ENCODE measurements around the gene NPHP1.
"Not testable (repeated sequence)": the region's sequence is repeated elsewhere in the genome, so short reads cannot be mapped to it uniquely, and the experiment has no call there.

Gene NPHP1

DNA sequence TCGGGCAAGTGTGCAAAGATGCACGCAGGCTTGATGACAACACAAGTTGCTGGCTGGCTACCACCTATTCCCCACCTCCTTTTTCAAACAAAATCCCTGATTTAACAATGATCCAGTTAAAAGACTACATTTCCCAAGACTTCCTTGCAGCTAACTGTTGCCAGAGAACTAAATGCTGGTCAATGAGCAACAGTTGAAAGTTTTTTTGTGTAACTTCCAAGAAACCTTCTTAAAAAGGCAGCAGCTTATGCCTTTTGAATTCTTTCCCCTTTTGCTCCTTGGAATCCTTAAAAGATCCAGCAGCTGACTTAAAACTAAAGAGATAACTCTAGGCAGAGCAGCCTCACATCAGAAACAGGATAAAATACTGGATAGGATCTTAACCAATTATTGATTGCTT is 38.5 kb downstream of the NPHP1 start:
- no peak overlapping the region for H2AFZ ChIP-seq (ENCODE audit: low read depth, low read length, severe bottlenecking)
- no peak overlapping the region for H3K27ac ChIP-seq (ENCODE audit: low read depth, low read length)
- TF ChIP-seq, protein P1, sequence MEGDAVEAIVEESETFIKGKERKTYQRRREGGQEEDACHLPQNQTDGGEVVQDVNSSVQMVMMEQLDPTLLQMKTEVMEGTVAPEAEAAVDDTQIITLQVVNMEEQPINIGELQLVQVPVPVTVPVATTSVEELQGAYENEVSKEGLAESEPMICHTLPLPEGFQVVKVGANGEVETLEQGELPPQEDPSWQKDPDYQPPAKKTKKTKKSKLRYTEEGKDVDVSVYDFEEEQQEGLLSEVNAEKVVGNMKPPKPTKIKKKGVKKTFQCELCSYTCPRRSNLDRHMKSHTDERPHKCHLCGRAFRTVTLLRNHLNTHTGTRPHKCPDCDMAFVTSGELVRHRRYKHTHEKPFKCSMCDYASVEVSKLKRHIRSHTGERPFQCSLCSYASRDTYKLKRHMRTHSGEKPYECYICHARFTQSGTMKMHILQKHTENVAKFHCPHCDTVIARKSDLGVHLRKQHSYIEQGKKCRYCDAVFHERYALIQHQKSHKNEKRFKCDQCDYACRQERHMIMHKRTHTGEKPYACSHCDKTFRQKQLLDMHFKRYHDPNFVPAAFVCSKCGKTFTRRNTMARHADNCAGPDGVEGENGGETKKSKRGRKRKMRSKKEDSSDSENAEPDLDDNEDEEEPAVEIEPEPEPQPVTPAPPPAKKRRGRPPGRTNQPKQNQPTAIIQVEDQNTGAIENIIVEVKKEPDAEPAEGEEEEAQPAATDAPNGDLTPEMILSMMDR (IDR thresholded peaks at IDR 0.05; ENCODE audit: insufficient read depth, low read length, poor library complexity, severe bottlenecking), result no peak
- no peak for TF ChIP-seq EZH2phosphoT487 (conservative IDR thresholded peaks at IDR 0.05; ENCODE audit: low read length)
- H3K9me2 ChIP-seq (replicated peaks; ENCODE audit: insufficient read depth, low read length), result no peaks in the 10 kb centered on the region
- H3K9me3 ChIP-seq (ENCODE audit: insufficient read depth, low read length), result no peaks in the 10 kb centered on the region
- H3K9ac ChIP-seq (ENCODE audit: low read length), result no peak overlapping the region
- no peak overlapping the region for H3K4me3 ChIP-seq (ENCODE audit: insufficient read depth, low read length, poor library complexity, severe bottlenecking)
- H3K79me2 ChIP-seq (ENCODE audit: insufficient read depth, low read length), result no peaks in the 10 kb centered on the region
- H3F3A ChIP-seq (ENCODE audit: insufficient read depth), result no peaks in the 10 kb centered on the region
- no peaks in the 10 kb centered on the region for H3K27me3 ChIP-seq (ENCODE audit: low read length)
- H4K20me1 ChIP-seq (ENCODE audit: low read depth, low read length), result no peaks in the 10 kb centered on the region
- no peak overlapping the region for H3K4me2 ChIP-seq (ENCODE audit: low read depth, low read length, poor library complexity, severe bottlenecking)
- H3K36me3 ChIP-seq (ENCODE audit: low read length), result no peaks in the 10 kb centered on the region

- Histone ChIP-seq H3K9me3 (ENCODE audit: insufficient read depth, low read length) (no peaks in the 10 kb centered on the region; the same call in 1 of the 2 replicates), H3K9me2 (replicated peaks; ENCODE audit: insufficient read depth, low read length) (no peaks in the 10 kb centered on the region), H3F3A (ENCODE audit: insufficient read depth) (no peaks in the 10 kb centered on the region), H4K20me1 (ENCODE audit: low read depth, low read length) (0 out of 2 replicates have a peak, but pooled peaks cover 4% of the 10 kb centered on the region), H3K27me3 (ENCODE audit: low read length) (no peaks in the 10 kb centered on the region), H3K36me3 (ENCODE audit: low read length) (no peaks in the 10 kb centered on the region), H3K9ac (ENCODE audit: low read length) (no peak overlapping the region), H2AFZ (ENCODE audit: low read depth, low read length, severe bottlenecking) (no peak overlapping the region), H3K27ac (ENCODE audit: low read depth, low read length) (no peak overlapping the region), H3K4me2 (ENCODE audit: low read depth, low read length, poor library complexity, severe bottlenecking) (no peak overlapping the region), H3K79me2 (ENCODE audit: insufficient read depth, low read length) (no peaks in the 10 kb centered on the region), H3K4me3 (ENCODE audit: insufficient read depth, low read length, poor library complexity, severe bottlenecking) (no peak overlapping the region)
- TF ChIP-seq, protein P1 (IDR thresholded peaks at IDR 0.05; ENCODE audit: insufficient read depth, low read length, poor library complexity, severe bottlenecking), result peak; percentile 52
- no peak for TF ChIP-seq EZH2phosphoT487 (conservative IDR thresholded peaks at IDR 0.05; ENCODE audit: low read length)
These were observed 47.5 kb downstream of the NPHP1 start for GRCh38 chr2:110157153-110157793.

GRCh38 chr2:110154828-110155227 is 50.0 kb downstream of the NPHP1 start:
- H3K4me2 ChIP-seq (ENCODE audit: low read depth, low read length, poor library complexity, severe bottlenecking); H3K9me3 ChIP-seq (ENCODE audit: insufficient read depth, low read length); H3K27ac ChIP-seq (ENCODE audit: low read depth, low read length); H3K9ac ChIP-seq (ENCODE audit: low read length); H3K27me3 ChIP-seq (ENCODE audit: low read length); H3K4me3 ChIP-seq (ENCODE audit: insufficient read depth, low read length, poor library complexity, severe bottlenecking); H2AFZ ChIP-seq (ENCODE audit: low read depth, low read length, severe bottlenecking); H3K9me2 ChIP-seq (replicated peaks; ENCODE audit: insufficient read depth, low read length); H4K20me1 ChIP-seq (ENCODE audit: low read depth, low read length); H3F3A ChIP-seq (ENCODE audit: insufficient read depth); H3K36me3 ChIP-seq (ENCODE audit: low read length); H3K79me2 ChIP-seq (ENCODE audit: insufficient read depth, low read length): not testable (repeated sequence)

- H3K9me3 ChIP-seq (ENCODE audit: insufficient read depth, low read length); H3K36me3 ChIP-seq (ENCODE audit: low read length): not testable (repeated sequence)
These were observed 50.6 kb downstream of the NPHP1 start for GRCh38 chr2:110154188-110154587.

More at GRCh38 chr2:110154188-110154587, 50.6 kb downstream of the NPHP1 start:
- not testable (repeated sequence) for H3K4me2 ChIP-seq (ENCODE audit: low read depth, low read length, poor library complexity, severe bottlenecking); H2AFZ ChIP-seq (ENCODE audit: low read depth, low read length, severe bottlenecking); H3K4me3 ChIP-seq (ENCODE audit: insufficient read depth, low read length, poor library complexity, severe bottlenecking); H3F3A ChIP-seq (ENCODE audit: insufficient read depth); H3K79me2 ChIP-seq (ENCODE audit: insufficient read depth, low read length); H3K9ac ChIP-seq (ENCODE audit: low read length); H3K27me3 ChIP-seq (ENCODE audit: low read length); H4K20me1 ChIP-seq (ENCODE audit: low read depth, low read length); H3K27ac ChIP-seq (ENCODE audit: low read depth, low read length); H3K9me2 ChIP-seq (replicated peaks; ENCODE audit: insufficient read depth, low read length)
